AG04450 (cell line): Measurements from ENCODE around the gene USP38. TPM values are rescaled to one million over a fixed set of nuclear protein-coding genes. Genes with fewer than 3 reads are reported as not detected.
"Not testable (repeated sequence)": the region's sequence is repeated elsewhere in the genome, so short reads cannot be mapped to it uniquely, and the experiment has no call there.

Experiments
- CTCF ChIA-PET: fragments of 300-600, 350-600 bp; formaldehyde crosslinking; extraction: SDS; loops from one replicate; lab custom pipeline; 2022; ENCODE audit warnings: antibody characterized with exemption, inconsistent platforms; lab: Charles Lee
- POLR2A ChIA-PET: fragments of 350-600 bp; formaldehyde crosslinking; extraction: SDS; loops from one replicate; lab custom pipeline; 2021; ENCODE audit warnings: antibody characterized with exemption, inconsistent platforms; lab: Yijun Ruan, JAX
- DNase-seq: peaks from one replicate; pipeline ENCODE4 v3.0.0-alpha.2; 2011; ENCODE audit warnings: low read depth, low spot score
- H3K27ac ChIP-seq: one replicate; pipeline ENCODE4 v1.5.1; 2012; ENCODE audit warnings: low read depth, low read length, control low read depth
- H3K27me3 ChIP-seq: one replicate; pipeline ENCODE4 v1.6.0; 2012; ENCODE audit warnings: low read length; ENCODE audit not compliant: control insufficient read depth, insufficient read depth
- H3K4me3 ChIP-seq: 2 replicates; pipeline ENCODE4 v1.5.1; 2011; ENCODE audit warnings: mild to moderate bottlenecking, low read depth, low read length, control low read depth
- H3K9me3 ChIP-seq: 2 replicates; pipeline ENCODE4 v1.5.1; 2012; ENCODE audit warnings: low read length; ENCODE audit not compliant: control insufficient read depth, insufficient read depth
- CTCF ChIP-seq: IDR thresholded peaks from 2 replicates; pipeline ENCODE4 v1.5.1; 2011; ENCODE audit warnings: low read depth, low read length, control low read depth, inconsistent platforms
- polyA plus RNA-seq: library from polyadenylated mRNA; depleted of rRNA; stranded (reverse); fragments of >200 nt; gene quantifications from 2 replicates; pipeline ENCODE4 v1.2.3, GENCODE V29; 2011

USP38 gene
- polyA plus RNA-seq, 1 experiment: 14.1 TPM

GRCh38 chr4:143163614-143164013 lies 21.1 kb upstream of the USP38 start:
- H3K9me3 ChIP-seq: peaks cover 6% of the 10 kb centered on the region; the same call in 1 of the 2 replicates
- no peak for DNase-seq
- H3K27ac ChIP-seq: no peak overlapping the region
- no peak overlapping the region for H3K4me3 ChIP-seq
- CTCF ChIA-PET: no interaction called here
- no peaks in the 10 kb centered on the region for H3K27me3 ChIP-seq
- no peak for TF ChIP-seq CTCF
- POLR2A ChIA-PET: no interaction called here

- CTCF ChIA-PET, DNase-seq, H3K9me3 ChIP-seq, H3K27ac ChIP-seq, H3K27me3 ChIP-seq, H3K4me3 ChIP-seq, POLR2A ChIA-PET: not testable (repeated sequence)
These were observed 18.0 kb upstream of the USP38 start for GRCh38 chr4:143166722-143167121.

DNA sequence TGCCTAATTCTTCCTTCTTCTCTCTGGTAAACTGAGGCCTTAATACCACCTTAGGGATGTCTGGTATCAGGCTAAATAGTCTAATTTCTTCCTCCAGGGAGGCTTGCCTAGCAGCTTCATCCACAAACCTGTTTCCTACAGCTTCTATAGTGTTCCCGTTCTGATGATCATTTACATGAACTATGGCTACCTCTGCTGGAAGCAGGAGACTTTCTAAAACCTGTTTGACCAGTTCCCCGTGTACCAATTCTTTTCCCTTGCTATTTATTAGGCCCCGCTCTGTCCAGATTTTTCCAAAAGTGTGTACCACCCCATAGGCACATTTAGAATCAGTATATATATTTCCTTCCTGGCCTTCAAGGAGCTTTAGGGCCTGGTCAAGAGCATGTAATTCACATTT lies 5.8 kb upstream of the USP38 start:
- no peaks in the 10 kb centered on the region for H3K9me3 ChIP-seq
- no peak for TF ChIP-seq CTCF
- DNase-seq: no peak
- no peaks in the 10 kb centered on the region for H3K27me3 ChIP-seq
- H3K27ac ChIP-seq: no peak overlapping the region
- POLR2A ChIA-PET: no interaction called here
- CTCF ChIA-PET: no interaction called here
- no peak overlapping the region for H3K4me3 ChIP-seq

GRCh38 chr4:143183513-143184216 lies 1.1 kb upstream of the USP38 start:
- no peak for TF ChIP-seq CTCF
- POLR2A ChIA-PET: no interaction called here
- CTCF ChIA-PET: no interaction called here
- H3K27me3 ChIP-seq: no peaks in the 10 kb centered on the region
- no peak for DNase-seq
- peak overlapping the region; percentile 89 for H3K4me3 ChIP-seq
- no peaks in the 10 kb centered on the region; the same call in 1 of the 2 replicates for H3K9me3 ChIP-seq
- H3K27ac ChIP-seq: no peak overlapping the region

DNA sequence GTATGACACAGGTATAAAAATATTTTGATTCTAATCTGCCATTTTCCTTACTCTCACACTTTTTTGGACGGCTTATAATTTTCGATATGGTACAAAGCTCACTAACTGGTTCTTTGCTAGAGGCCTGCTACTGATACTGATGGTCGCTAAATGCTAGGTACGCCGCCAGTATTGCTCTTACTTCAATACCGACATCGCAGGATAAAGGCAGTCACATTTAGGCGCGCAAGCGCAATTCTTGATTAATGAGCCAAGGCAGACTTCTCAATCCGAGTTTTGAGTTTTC lies 557 bp upstream of the USP38 start:
- DNase-seq: no peak
- no peak for TF ChIP-seq CTCF
- Histone ChIP-seq H3K9me3 (no peaks in the 10 kb centered on the region; the same call in 1 of the 2 replicates), H3K27me3 (no peaks in the 10 kb centered on the region), H3K27ac (peak overlapping the region; percentile 84), H3K4me3 (peak overlapping the region; percentile 89)
- ChIA-PET CTCF (no interaction called here), POLR2A (no interaction called here)
